GM21619 (cell line): ENCODE measurements around the gene GGACT.

Experiments used
- ATAC-seq: cut with Tn5 transposase; IDR thresholded peaks from one replicate; pipeline ENCODE4 v1.9.1; 2021; ENCODE audit not compliant: unreplicated experiment

Gene GGACT

DNA sequence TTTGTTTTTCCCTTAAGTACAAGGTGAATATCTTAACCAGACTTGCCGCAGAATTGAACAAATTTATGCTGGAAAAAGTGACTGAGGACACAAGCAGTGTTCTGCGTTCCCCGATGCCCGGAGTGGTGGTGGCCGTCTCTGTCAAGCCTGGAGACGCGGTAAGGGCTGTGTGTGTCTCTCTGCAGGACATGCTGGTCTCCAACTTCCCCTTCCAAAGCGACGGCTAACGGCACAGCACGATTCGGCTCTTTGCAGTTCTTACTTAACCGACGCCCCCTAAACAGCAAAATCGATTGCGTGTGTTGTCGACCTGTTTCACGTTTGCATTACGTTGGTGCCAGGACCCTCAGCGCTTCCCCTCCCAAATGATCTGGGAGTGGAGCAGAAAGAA, 73.2 kb downstream of the GGACT start:
- ATAC-seq, result no peak

DNA sequence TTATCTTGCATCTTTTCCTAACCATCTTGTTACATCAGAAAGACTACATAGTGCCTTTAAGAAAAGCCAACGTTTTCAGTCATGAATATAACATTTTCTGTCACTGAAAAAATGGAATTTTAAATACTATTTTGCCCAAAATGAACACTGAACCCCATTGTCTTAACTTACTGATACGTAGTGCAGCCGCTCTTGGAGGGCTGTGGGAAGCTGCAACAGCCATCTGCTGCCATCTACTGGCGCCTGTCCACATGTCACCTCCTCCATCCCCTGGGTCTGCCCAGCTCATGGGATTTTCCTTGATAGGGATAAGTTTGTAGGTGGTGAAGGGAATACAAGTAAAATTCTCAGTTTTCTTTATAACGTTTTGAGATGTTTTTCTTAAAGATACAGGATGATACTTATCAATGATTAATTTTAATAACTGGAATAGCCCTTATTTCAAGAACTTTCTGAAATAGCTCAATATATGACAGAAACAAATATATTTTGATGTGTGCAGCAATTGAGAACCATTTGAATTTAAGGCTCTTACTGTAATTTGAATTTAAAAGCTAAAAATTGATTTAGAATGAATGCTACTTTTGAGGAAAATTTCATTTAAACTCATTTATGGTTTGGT, 73.7 kb downstream of the GGACT start:
- peak; percentile 91 for ATAC-seq

DNA sequence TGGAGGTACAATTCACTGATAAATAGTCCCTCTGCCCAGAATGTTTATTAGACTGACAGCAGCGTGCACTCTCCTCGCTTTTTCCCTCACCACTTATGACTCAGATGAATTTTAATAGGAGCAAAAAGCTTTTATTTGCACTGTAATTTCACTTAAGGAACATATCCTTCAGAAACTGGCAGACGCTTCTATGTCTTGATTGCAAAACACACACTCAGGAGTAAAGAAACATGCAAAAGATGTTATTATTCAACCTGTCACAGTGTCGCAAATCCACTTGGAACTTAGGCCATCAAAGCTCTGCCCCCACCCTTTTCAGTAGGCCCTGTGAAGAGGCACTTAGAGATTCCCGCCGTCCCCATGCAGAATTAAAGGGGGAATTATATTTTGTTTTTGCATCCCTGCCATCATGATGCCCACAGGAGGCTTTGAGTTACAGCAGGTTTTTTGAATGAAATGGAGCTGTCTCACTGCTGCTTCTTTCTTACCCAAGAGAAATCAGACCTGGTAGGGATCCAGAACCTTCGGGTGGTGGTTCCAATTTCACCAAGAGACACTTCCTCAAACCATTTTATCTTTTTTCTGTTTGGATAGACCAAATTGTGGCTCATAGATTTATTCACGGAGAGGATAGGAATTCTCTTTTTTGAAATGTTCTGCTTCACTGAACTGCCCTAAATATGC, 74.5 kb downstream of the GGACT start:
- no peak for ATAC-seq

DNA sequence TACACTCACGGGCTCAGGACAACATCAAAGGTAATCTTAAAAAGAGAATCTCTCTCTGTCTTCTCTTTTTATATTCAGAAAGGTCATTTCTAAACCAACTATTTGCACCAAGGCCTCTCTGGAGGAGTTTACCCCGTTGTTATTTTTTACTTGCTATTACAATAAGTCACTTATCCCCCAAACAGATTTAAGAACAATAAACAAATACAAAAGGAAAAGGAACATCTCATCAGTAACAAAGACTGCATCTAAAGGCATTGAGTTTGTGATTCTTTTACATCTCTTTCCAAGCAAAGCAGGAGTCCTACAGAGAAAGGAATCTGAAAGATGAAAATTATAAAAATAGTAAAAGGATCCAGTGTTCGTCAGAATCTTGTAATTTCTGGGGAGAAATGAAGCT, 75.4 kb downstream of the GGACT start:
- ATAC-seq, result no peak

GRCh38 chr13:100512422-100512821, 76.2 kb downstream of the GGACT start:
- ATAC-seq, result no peak

DNA sequence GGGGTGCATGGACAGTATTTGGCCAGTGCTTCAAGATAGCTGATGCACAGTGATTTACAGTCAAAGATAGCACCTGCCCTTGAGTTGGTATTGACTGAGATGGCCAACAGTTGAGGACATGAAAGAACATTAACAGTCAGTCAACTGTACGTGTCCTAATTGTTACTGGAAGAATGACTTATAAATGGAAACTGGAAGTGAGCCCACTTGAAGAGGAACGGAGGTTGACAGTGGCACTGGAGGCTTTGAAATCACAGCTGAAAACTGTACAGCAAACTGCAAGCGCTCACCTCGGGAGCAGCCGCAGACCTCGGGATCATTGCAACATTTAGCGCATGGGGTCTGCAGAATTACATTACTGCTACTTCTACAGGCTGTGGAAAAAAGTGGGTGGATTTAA, 77.1 kb downstream of the GGACT start:
- ATAC-seq, result no peak

DNA sequence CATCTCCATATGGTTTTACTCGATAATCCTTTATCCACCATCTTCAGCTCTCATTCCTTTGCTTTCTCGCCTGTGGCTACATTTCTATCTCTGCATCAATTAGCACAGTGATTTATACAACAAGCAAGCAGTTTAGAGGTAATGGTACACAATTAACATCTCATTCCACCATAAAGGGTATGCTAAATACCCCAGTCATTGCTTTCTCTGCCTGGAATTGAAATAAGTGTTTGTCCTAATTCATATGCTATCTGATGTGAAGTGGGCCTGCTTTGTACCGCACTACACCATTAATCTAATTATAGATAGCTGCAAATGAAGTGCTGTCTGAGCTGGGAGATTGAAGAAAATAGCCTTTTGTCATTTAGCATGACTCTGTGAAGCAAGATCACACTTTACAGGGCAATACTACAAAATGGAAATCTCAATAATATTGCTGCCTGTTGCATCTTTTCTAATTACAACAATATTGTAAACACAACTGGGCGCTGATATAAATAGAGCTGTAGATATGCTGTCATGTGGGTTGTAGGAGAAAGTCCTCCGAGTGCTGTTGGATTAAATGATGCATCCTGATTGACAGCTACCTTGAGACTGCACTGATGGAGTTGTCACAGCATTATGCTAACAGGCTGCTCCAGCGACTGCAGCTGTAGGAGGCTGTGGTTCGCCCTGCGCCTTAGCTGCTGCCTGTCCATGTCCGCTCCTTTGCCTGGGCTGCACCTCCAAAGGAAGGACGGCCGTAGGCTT, 78.2 kb downstream of the GGACT start:
- no peak for ATAC-seq

DNA sequence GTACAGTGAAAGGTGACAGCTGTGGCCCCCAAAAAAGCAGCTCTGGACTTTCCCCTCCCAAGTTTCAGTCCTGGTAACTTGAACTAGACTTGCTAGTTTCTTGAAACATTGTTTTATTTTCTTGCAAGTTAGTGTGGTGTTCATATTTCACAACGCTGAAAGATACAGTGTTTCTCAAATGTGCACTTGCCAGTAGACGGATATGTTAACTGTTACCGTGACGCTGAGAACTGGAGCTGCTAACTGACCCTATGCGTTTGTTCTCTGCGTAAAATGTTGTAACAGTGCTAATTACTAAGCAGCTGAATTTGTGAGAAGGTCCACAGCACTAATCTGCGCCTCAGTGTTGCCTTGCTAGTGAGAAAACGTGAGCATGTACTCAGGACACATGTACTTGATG, 79.6 kb downstream of the GGACT start:
- no peak for ATAC-seq

DNA sequence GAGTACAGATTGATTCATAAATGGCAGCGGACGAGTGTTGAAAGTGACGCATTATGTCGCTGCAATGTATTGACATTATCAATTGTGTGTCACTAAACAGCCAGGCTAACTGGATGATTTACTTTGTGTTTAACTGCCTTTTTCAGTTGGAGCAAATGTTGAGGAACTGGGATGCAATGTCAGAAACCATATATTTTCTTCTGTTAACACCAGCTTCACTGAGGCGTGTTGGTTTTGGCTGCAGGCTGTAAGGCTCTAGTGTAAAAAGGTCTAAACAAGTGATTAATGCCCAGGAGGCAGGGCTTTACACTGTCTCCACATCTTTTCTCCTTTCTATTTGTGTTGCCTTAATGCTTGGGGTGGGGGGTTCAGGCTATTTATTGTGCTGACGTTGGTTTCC, 80.1 kb downstream of the GGACT start:
- no peak for ATAC-seq

DNA sequence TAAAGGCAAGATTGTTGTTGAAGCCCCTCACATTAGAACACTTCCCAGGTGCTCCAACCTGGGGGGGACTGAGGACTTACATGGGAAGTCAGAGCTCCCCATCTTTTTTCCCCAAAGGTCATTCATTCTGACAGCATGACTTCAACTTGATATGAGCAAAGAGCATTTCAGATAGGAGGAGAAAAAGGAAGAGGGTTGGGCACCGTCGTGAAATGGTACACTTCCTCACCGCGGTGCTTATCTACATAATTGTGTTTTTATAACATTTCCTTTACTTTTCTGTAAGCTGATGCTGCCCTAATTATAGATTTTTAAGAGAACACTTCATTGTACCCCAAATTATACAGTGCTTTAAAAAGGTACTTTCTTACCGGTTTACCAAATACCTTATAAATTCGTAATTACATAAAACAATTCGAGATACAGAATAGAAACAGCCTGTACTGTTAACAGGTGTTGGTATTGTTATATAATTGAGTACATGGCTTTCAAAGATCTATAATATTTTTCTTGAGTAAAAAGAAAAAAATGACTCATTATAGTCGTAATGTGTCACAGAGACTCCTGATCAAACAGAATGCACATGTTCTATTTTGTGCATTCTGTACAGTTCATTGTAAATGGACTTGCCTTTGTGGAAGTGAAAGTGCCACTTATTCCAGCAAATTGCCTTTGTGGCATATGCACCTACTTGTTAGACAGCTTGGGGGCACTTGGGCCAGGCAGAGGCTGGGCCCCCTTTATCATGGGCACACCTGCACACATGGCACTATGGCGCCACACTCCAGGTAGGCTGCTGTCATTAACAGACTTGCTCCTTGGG, 81.8 kb downstream of the GGACT start:
- ATAC-seq, result peak; percentile 47

DNA sequence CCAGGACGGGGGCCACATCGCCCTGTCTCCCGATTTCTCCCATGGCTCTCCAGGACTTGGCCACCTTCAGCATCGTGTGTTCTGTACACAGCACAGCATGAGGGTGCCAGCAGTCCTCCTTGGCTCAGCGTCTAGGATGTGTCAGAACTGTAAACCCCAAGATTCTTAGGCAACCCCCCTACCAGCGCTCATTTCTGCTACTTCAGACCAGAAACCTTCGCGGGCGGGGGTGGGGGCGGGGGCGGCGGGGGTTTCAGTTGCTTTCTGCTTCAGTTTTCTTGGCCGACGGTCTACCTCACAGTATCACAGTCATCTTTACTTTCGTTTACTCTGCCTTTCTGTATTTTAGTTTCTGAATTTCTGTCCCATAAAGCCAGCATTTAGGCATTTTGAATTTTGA, 82.4 kb downstream of the GGACT start:
- ATAC-seq, result peak; percentile 75

DNA sequence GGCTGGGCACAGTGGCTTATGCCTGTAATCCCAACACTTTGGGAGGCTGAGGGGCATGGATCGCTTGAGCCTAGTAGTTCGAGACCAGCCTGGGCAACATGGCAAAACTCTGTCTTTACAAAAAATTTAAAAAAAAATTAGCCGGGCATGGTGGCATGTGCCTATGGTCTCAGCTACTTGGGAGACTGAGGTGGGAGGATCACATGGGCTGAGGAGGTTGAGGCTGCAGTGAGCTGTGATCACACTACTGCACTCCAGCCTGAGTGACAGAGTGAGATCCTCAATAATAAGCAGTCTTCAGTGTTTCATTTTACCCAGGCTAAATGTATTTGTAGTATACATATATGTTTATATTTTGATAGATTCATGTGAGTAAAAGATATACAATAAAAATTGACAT, 85.0 kb downstream of the GGACT start:
- ATAC-seq, result no peak

DNA sequence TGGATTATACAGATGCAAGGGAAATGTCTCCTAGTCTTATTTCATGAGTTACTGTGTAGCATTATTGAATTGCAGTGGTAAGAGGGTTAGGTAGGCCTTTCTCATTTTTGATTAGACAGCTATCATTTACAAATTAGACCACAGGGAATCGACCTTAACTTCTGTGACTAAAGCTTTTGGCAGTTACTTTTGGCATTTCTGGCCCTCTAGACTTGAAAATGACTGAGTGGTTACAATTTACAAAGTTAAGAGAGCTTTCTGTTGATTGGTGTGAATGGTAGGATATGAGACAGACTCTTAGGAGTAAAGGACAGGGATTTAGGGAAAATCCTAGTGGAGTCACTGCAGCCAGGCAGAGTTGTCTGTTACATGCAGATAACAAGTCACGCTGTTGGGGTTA, 86.1 kb downstream of the GGACT start:
- ATAC-seq, result no peak

DNA sequence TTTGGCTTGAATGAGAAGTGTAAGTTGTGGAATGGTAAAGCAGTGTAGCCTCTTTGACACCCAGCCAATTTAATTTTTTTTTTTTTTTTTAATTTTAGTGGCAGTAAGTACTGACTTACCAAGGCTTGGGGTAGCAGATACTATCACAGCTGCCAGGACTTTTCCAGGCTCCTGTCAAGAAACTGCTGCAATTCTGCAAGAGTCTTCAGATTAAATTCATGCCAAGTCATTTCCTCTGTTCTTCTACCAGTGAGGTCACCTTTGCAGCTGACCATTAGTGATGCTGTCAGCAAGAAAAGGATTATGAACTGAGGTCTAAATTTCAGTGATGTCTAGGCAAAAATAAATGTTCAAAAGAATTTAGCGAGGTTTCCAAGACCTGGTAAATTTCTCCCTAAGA, 91.2 kb downstream of the GGACT start:
- no peak for ATAC-seq

GRCh38 chr13:100495455-100495854, 93.1 kb downstream of the GGACT start:
- no peak for ATAC-seq

- no peak for ATAC-seq
These were observed 95.2 kb downstream of the GGACT start for GRCh38 chr13:100493418-100493817.

GRCh38 chr13:100491164-100491842, 97.3 kb downstream of the GGACT start:
- ATAC-seq, result no peak

DNA sequence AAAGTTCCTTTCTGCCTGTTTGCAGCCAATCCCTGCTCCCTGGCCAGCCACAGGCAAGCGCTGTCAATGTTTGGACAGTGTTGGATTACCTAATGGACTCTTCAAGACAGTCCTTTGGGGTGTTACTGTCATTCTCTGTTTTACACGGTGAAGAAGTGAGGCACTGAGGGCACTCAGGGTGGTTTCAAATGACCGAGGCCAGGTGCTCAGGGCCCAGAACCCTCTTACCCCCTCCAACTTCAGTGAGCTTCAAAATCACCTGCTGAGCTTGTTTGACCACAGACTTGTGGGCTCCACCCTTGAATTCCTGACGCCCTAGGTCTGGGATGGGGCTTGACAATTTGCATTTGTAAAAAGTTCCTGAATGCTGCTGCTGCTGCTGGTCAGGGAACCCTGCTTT, 97.9 kb downstream of the GGACT start:
- no peak for ATAC-seq

GRCh38 chr13:100485265-100485664, 103.3 kb downstream of the GGACT start:
- ATAC-seq, result no peak

DNA sequence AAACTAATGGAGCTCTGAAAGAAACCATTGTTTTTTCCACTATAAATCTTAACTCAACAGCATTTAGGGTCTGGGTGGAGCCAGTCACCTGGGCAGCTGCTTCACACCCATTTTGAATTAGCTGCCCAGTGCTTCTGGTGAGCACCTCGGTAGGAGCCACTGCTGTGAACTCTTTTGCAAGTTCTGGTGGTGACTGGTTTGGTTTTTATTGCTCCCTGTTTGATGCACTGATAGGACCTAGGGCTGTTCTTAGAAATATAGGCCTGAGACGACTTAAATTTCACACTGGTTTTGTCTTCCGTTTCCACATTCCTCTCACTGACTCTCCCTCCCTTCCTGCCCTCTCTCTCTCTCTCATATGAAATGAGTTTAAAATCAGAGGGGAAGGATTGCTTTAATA, 103.9 kb downstream of the GGACT start:
- no peak for ATAC-seq

- ATAC-seq, result no peak
These were observed 104.7 kb downstream of the GGACT start for GRCh38 chr13:100483841-100484381.
